B cell (primary cell): ENCODE measurements around the gene HGFAC. TPM values are rescaled to one million over a fixed set of nuclear protein-coding genes. Genes with fewer than 3 reads are reported as not detected.

Experiments
- ATAC-seq: fragments of 200-7000 bp; cut with Tn5 transposase; one replicate; pipeline ENCODE4 v1.10.0; 2021; ENCODE audit warnings: low read depth, mild to moderate bottlenecking, moderate number of reproducible peaks, moderate library complexity
- CTCF ChIA-PET: fragments of 350-600 bp; sonication (Branson Sonifier 250); formaldehyde crosslinking; loops from one replicate; lab custom pipeline; 2021; ENCODE audit warnings: antibody characterized with exemption, inconsistent platforms; lab: Charles Lee
- POLR2A ChIA-PET: fragments of 350-600 bp; sonication (Branson Sonifier 250); formaldehyde crosslinking; loops from one replicate; lab custom pipeline; 2021; ENCODE audit warnings: antibody characterized with exemption; lab: Charles Lee
- DNase-seq: peaks from one replicate; pipeline ENCODE4 v3.0.0; 2013
- H2AFZ ChIP-seq: 2 replicates; pipeline ENCODE4 v1.6.1; 2012; ENCODE audit warnings: mild to moderate bottlenecking, low read depth, low read length; ENCODE audit not compliant: insufficient read depth, poor library complexity, severe bottlenecking
- H3K27ac ChIP-seq, 2 donors: 1 replicate in 1 of 2; 2 replicates in 1 of 2; pipeline ENCODE4 v1.5.1; 2012 to 2013; ENCODE audit warnings: low read length in 2 of 2, mild to moderate bottlenecking in 2 of 2, moderate library complexity in 1 of 2
- H3K27me3 ChIP-seq, 4 experiments: fragments of 200-600 bp in 1 of 4; sonication (generic) in 1 of 4; replicated peaks in 1 of 4; 1 replicate in 2 of 4; 2 replicates in 2 of 4; pipeline versions ENCODE4 v1.6.1 to v1.7.0; 2013 to 2016; ENCODE audit warnings: low read length in 3 of 4, mild to moderate bottlenecking in 2 of 4, mixed read lengths in 1 of 4, moderate library complexity in 1 of 4; ENCODE audit not compliant: insufficient read depth in 4 of 4, control insufficient read depth in 3 of 4; ENCODE audit errors: control extremely low read depth in 1 of 4
- H3K36me3 ChIP-seq, 2 experiments: replicated peaks in 1 of 2; 1 replicate in 1 of 2; 2 replicates in 1 of 2; pipeline versions ENCODE4 v1.6.1 to v1.7.1; 2013; ENCODE audit warnings: low read length in 1 of 2; ENCODE audit not compliant: insufficient read depth in 2 of 2, control insufficient read depth in 1 of 2; ENCODE audit errors: control extremely low read depth in 1 of 2, extremely low read depth in 1 of 2
- H3K4me1 ChIP-seq, 2 donors: fragments of 200-600 bp in 1 of 2; sonication (generic) in 1 of 2; 1 replicate in 1 of 2; 2 replicates in 1 of 2; pipeline versions ENCODE4 v1.5.1 to v1.6.1; 2013 to 2017; ENCODE audit warnings: low read length in 2 of 2; ENCODE audit not compliant: control insufficient read depth in 2 of 2, insufficient read depth in 2 of 2
- H3K4me2 ChIP-seq: replicated peaks from 2 replicates; pipeline ENCODE3; 2012; ENCODE audit warnings: mild to moderate bottlenecking, low read depth, low read length; ENCODE audit not compliant: poor library complexity, severe bottlenecking
- H3K4me3 ChIP-seq, 5 experiments: fragments of 200-600 bp in 1 of 5; sonication (generic) in 1 of 5; 1 replicate in 3 of 5; 2 replicates in 2 of 5; pipeline versions ENCODE4 v1.5.1 to v1.7.0; 2011 to 2016; ENCODE audit warnings: low read length in 4 of 5, mild to moderate bottlenecking in 4 of 5, low read depth in 2 of 5, control low read depth in 1 of 5, moderate library complexity in 1 of 5; ENCODE audit not compliant: insufficient read depth in 1 of 5; ENCODE audit errors: control extremely low read depth in 1 of 5, extremely low read depth in 1 of 5
- H3K79me2 ChIP-seq: fragments of 200-600 bp; sonication (generic); one replicate; pipeline ENCODE4 v1.6.0; 2016; ENCODE audit warnings: low read length; ENCODE audit not compliant: control insufficient read depth, insufficient read depth
- H3K9ac ChIP-seq: fragments of 200-600 bp; sonication (generic); 2 replicates; pipeline ENCODE4 v1.6.1; 2017; ENCODE audit warnings: mild to moderate bottlenecking, low read length, moderate library complexity
- H3K9me3 ChIP-seq, 3 donors: one replicate each; pipeline versions ENCODE4 v1.6.1 to v1.7.1; 2013; ENCODE audit warnings: low read length in 2 of 3; ENCODE audit not compliant: control insufficient read depth in 2 of 3, insufficient read depth in 1 of 3; ENCODE audit errors: control extremely low read depth in 1 of 3
- H4K20me1 ChIP-seq: 2 replicates; pipeline ENCODE4 v1.6.0; 2012; ENCODE audit warnings: mild to moderate bottlenecking, low read length; ENCODE audit not compliant: insufficient read depth, control insufficient read depth, poor library complexity, severe bottlenecking
- H3K27ac Mint-ChIP-seq: one replicate; pipeline ENCODE4 v1.8.0; 2021; ENCODE audit warnings: mixed read lengths
- H3K27me3 Mint-ChIP-seq: one replicate; pipeline ENCODE4 v1.8.0; 2021; ENCODE audit warnings: mixed read lengths
- H3K4me1 Mint-ChIP-seq: one replicate; pipeline ENCODE4 v1.8.0; 2021; ENCODE audit warnings: mixed read lengths
- H3K4me3 Mint-ChIP-seq: one replicate; pipeline ENCODE4 v1.8.0; 2021; ENCODE audit warnings: mixed read lengths
- H3K9me3 Mint-ChIP-seq: one replicate; pipeline ENCODE4 v1.8.0; 2022; ENCODE audit warnings: mixed read lengths; ENCODE audit not compliant: insufficient read depth
- CTCF ChIP-seq: fragments of 200-600 bp; IDR thresholded peaks from one replicate; pipeline ENCODE4 v1.8.0; 2022; ENCODE audit warnings: antibody characterized with exemption, mild to moderate bottlenecking
- EZH2 ChIP-seq: IDR thresholded peaks from 2 replicates; pipeline ENCODE4 v1.6.1; 2012; ENCODE audit warnings: borderline replicate concordance, low read depth, mild to moderate bottlenecking, moderate library complexity, low read length; ENCODE audit not compliant: insufficient read depth, poor library complexity, severe bottlenecking
- WGBS: methylation state at CpG from one replicate; pipeline ENCODE4 v1.1.5; 2013; ENCODE audit warnings: missing lambda C conversion rate; ENCODE audit not compliant: insufficient coverage; 5-methylcytosine and 5-hydroxymethylcytosine counted together
- intact Hi-C: fragments of 100-400 bp; cut with micrococcal nuclease; formaldehyde crosslinking; loops from one replicate; pipeline ENCODE4 v1.10.0; 2022
- polyA plus RNA-seq: library from polyadenylated mRNA; depleted of rRNA; stranded (reverse); fragments of >200 nt; gene quantifications from 2 replicates; pipeline ENCODE4 v1.2.3, GENCODE V29; 2012
- total RNA-seq, 2 donors: library from RNA; stranded (reverse); fragments of 120-200 nt in 1 of 2; gene quantifications; 1 replicate in 1 of 2; 2 replicates in 1 of 2; pipeline versions ENCODE4 v1.2.3 to v1.2.4, GENCODE V29; 2013 to 2022

Gene HGFAC
- total and polyA plus RNA-seq, 2 donors (not counting 1 experiment from before 2014, with no cell fraction given), result not detected

GRCh38 chr4:3405176-3405575 is 36.6 kb upstream of the HGFAC start:
- H3K9ac ChIP-seq, result no peak overlapping the region
- CTCF ChIA-PET, result interaction anchor here (1.6 kb wide), 1 partner anchor 18 kb away, joined by 3 read pairs; no protein-coding TSS in a partner anchor
- TF ChIP-seq EZH2 (no peak), CTCF (no peak)
- H3K27me3 Mint-ChIP-seq, result no peaks in the 10 kb centered on the region
- no peak overlapping the region for H3K27ac Mint-ChIP-seq
- no peaks in the 10 kb centered on the region for H3K4me1 Mint-ChIP-seq
- H3K4me3 ChIP-seq, result no peak overlapping the region
- no peak overlapping the region for H3K4me2 ChIP-seq
- no peaks in the 10 kb centered on the region for H3K27me3 ChIP-seq
- intact Hi-C loops, result no loop called here
- DNase-seq (no peak), ATAC-seq (no peak)
- H3K4me3 Mint-ChIP-seq, result no peak overlapping the region
- H3K27ac ChIP-seq, result no peak overlapping the region
- POLR2A ChIA-PET, result no interaction called here
- peaks cover 4% of the 10 kb centered on the region for H3K9me3 Mint-ChIP-seq
- no peak overlapping the region for H2AFZ ChIP-seq
- 92% methylated on average over 8 of the region's 8 CpGs for WGBS
- no peaks in the 10 kb centered on the region for H4K20me1 ChIP-seq
- H3K9me3 ChIP-seq, result peaks cover 0 to 9% (median 0%) of the 10 kb centered on the region in 3 donors
- H3K79me2 ChIP-seq, result no peaks in the 10 kb centered on the region
- H3K36me3 ChIP-seq, result no peaks in the 10 kb centered on the region
- H3K4me1 ChIP-seq, result no peaks in the 10 kb centered on the region

- Histone ChIP-seq H3K4me1 (no peaks in the 10 kb centered on the region), H4K20me1 (no peaks in the 10 kb centered on the region), H3K27ac (no peak overlapping the region), H3K27me3 (no peaks in the 10 kb centered on the region), H3K79me2 (no peaks in the 10 kb centered on the region), H3K9me3 (peaks cover 0 to 9% (median 0%) of the 10 kb centered on the region in 3 donors), H3K36me3 (no peaks in the 10 kb centered on the region), H3K4me2 (no peak overlapping the region), H3K4me3 (no peak overlapping the region), H3K9ac (no peak overlapping the region), H2AFZ (no peak overlapping the region)
- no peaks in the 10 kb centered on the region for H3K4me1 Mint-ChIP-seq
- no peak overlapping the region for H3K27ac Mint-ChIP-seq
- no peak for DNase-seq
- H3K4me3 Mint-ChIP-seq, result no peak overlapping the region
- ChIA-PET CTCF (no interaction called here), POLR2A (no interaction called here)
- H3K27me3 Mint-ChIP-seq, result no peaks in the 10 kb centered on the region
- peaks cover 4% of the 10 kb centered on the region for H3K9me3 Mint-ChIP-seq
- ATAC-seq, result no peak
- 99% methylated on average over 13 of the region's 13 CpGs for WGBS
- intact Hi-C loops, result no loop called here
- no peak for TF ChIP-seq CTCF
- no peak for TF ChIP-seq EZH2
Measured at GRCh38 chr4:3406021-3406420, 35.7 kb upstream of the HGFAC start.
